HCT116 (cell line): ENCODE data around the gene BAIAP2L1.

ENCODE experiments used
- EZH2phosphoT487 ChIP-seq: fragments of 200-600 bp; IDR thresholded peaks from 2 replicates; pipeline ENCODE4 v1.6.1; 2018; ENCODE audit warnings: antibody characterized with exemption, borderline replicate concordance
- TCF7L2 ChIP-seq: IDR thresholded peaks from 2 replicates; pipeline ENCODE4 v1.7.0; 2011; ENCODE audit warnings: borderline replicate concordance, inconsistent platforms; ENCODE audit not compliant: insufficient read depth, insufficient read length; ENCODE audit errors: extremely low read depth
- TF ChIP-seq, protein P1 (sequence below), 3 experiments: fragments of 200-600 bp in 1 of 3; sonication (generic) in 1 of 3; IDR thresholded peaks in 2 of 3; conservative IDR thresholded peaks in 1 of 3; 2 replicates each; pipeline ENCODE4 v1.5.1; 2012 to 2017; ENCODE audit warnings: low read depth in 2 of 3, low read length in 2 of 3, antibody characterized with exemption in 1 of 3, borderline replicate concordance in 1 of 3, control low read depth in 1 of 3, mild to moderate bottlenecking in 1 of 3, mixed read lengths in 1 of 3, mixed run types in 1 of 3, moderate library complexity in 1 of 3; ENCODE audit not compliant: insufficient read depth in 1 of 3

DNA sequence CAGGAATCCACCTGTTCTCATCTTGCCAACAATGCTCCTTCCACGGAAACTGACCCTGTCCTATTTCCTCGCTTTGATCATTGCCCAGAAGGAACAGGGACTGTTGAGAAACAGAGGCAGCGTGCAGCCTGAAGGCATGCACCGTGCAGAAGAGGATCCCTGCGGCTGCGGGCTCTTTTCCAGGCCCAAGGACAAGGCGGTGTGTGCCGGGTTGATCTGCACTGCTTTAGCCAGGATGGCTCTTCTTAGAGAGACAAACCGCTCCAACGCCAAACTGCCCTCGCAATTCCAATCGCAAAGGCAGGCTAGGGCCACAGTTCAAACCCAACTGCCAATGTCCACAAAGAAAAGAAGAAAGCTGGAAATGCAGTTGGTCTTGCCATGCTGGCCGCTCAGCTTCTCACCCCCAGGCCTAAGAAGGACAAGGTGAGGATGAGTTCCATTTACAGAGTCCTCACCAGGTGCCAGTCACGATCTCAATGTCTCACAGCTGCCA is 92.9 kb downstream of the BAIAP2L1 start:
- TF ChIP-seq, protein P1, sequence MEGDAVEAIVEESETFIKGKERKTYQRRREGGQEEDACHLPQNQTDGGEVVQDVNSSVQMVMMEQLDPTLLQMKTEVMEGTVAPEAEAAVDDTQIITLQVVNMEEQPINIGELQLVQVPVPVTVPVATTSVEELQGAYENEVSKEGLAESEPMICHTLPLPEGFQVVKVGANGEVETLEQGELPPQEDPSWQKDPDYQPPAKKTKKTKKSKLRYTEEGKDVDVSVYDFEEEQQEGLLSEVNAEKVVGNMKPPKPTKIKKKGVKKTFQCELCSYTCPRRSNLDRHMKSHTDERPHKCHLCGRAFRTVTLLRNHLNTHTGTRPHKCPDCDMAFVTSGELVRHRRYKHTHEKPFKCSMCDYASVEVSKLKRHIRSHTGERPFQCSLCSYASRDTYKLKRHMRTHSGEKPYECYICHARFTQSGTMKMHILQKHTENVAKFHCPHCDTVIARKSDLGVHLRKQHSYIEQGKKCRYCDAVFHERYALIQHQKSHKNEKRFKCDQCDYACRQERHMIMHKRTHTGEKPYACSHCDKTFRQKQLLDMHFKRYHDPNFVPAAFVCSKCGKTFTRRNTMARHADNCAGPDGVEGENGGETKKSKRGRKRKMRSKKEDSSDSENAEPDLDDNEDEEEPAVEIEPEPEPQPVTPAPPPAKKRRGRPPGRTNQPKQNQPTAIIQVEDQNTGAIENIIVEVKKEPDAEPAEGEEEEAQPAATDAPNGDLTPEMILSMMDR (IDR thresholded peaks at IDR 0.05 in 2 of 3, conservative IDR thresholded peaks at IDR 0.05 in 1 of 3; ENCODE audit: borderline replicate concordance in 1 of 3, insufficient read depth in 1 of 3, low read depth in 2 of 3, low read length in 2 of 3), result no peak
- TF ChIP-seq TCF7L2, result no peak
- no peak for TF ChIP-seq EZH2phosphoT487
